H4 (cell line): ENCODE results near the gene KIF5A. TPM values are rescaled to one million over a fixed set of nuclear protein-coding genes. Genes with fewer than 3 reads are reported as not detected.
"Not testable (repeated sequence)": the region's sequence is repeated elsewhere in the genome, so short reads cannot be mapped to it uniquely, and the experiment has no call there.

Experiments
- DNase-seq: peaks from one replicate; pipeline ENCODE4 v3.0.0-alpha.2; 2015; ENCODE audit warnings: low spot score
- total RNA-seq: library from RNA; depleted of rRNA; stranded (reverse); fragments of >200 nt; shearing (Covaris generic); gene quantifications from 2 replicates; pipeline ENCODE4 v1.2.3, GENCODE V29; 2014

The KIF5A gene
- total RNA-seq, 1 experiment from 2014 or later, result 0.27 TPM

GRCh38 chr12:57606399-57606798 lies 56.6 kb downstream of the KIF5A start:
- no peak for DNase-seq

- DNase-seq, result no peak
These were observed 57.0 kb downstream of the KIF5A start for GRCh38 chr12:57606821-57607220.

GRCh38 chr12:57607958-57608663 lies 58.3 kb downstream of the KIF5A start:
- no peak for DNase-seq

GRCh38 chr12:57609101-57609780 lies 59.4 kb downstream of the KIF5A start:
- no peak for DNase-seq

- DNase-seq, result no peak
These were observed 60.1 kb downstream of the KIF5A start for GRCh38 chr12:57609781-57610553.

GRCh38 chr12:57610554-57611107 lies 60.8 kb downstream of the KIF5A start:
- no peak for DNase-seq

GRCh38 chr12:57611108-57611826 lies 61.4 kb downstream of the KIF5A start, which contains the start of gene ARHGEF25:
Gene ARHGEF25 (plus strand): TSS chr12:57611435. CDS start chr12:57611895, 460 bp downstream.
- DNase-seq, result no peak

GRCh38 chr12:57611827-57612710 lies 62.2 kb downstream of the KIF5A start:
- DNase-seq, result no peak

- no peak for DNase-seq
These were observed 63.0 kb downstream of the KIF5A start for GRCh38 chr12:57612711-57613426.

GRCh38 chr12:57613427-57614109 lies 63.7 kb downstream of the KIF5A start:
- DNase-seq, result no peak

- no peak for DNase-seq
These were observed 64.5 kb downstream of the KIF5A start for GRCh38 chr12:57614178-57614947.

- DNase-seq, result no peak
These were observed 65.2 kb downstream of the KIF5A start for GRCh38 chr12:57614948-57615500.

GRCh38 chr12:57615637-57616036 lies 65.8 kb downstream of the KIF5A start:
- no peak for DNase-seq

GRCh38 chr12:57616383-57617101 lies 66.7 kb downstream of the KIF5A start:
- DNase-seq, result no peak

- DNase-seq, result no peak
These were observed 68.1 kb downstream of the KIF5A start for GRCh38 chr12:57617942-57618341.

GRCh38 chr12:57618431-57618830 lies 68.6 kb downstream of the KIF5A start:
- not testable (repeated sequence) for DNase-seq

- DNase-seq, result no peak
These were observed 69.2 kb downstream of the KIF5A start for GRCh38 chr12:57618966-57619433.
